Heart left ventricle (tissue), 13 donors: ENCODE results near the gene NPHP4.

Experiments used
- CTCF ChIP-seq, 12 donors: fragments of 200-600 bp; sonication (generic) in 4 of 12; IDR thresholded peaks; one replicate each; pipeline versions ENCODE4 v1.5.0 to v1.8.0; 2018 to 2022; ENCODE audit warnings: antibody characterized with exemption in 12 of 12, mild to moderate bottlenecking in 5 of 12
- POLR2A ChIP-seq, 2 donors: fragments of 450-650 bp; IDR thresholded peaks; one replicate each; pipeline ENCODE4 v1.6.1; 2017; ENCODE audit warnings: antibody characterized with exemption in 2 of 2, mild to moderate bottlenecking in 2 of 2, moderate library complexity in 2 of 2
- donor health status: ischemic (EF 13 %, LVEDD 7.1; RV severe dilation, severe dysfunction).
- donor health status: DM: no; HTN: yes; CAD: no.
- donor health status: DM: no; HTN: no; CAD: no.
- donor health status: ischemic (EF 25% LVEDD 6.9; RV normal size, moderate dysfunction).
- donor health status: ischemic (EF 25% LVEDD 5.7; RV mildly dilated, moderate dysfunction).
- donor health status: ischemic (EF 35%, LVEDD 5.7; RV mildly dilated, moderate dysfunction).
- donor health status: nonischemic (EF 11% LVEDD 7.7; RV severe dilation, severe dysfunction).
- donor health status: DM: yes; HTN: yes; CAD: no.
- donor health status: PGD.
- donor health status: ischemic (EF 29% LVEDD 5.4; RV normal size, mild dysfunction).
- donor health status: nonischemic (EF 23%, LVEDD 6.1; RV moderate dilation, normal function).

- TF ChIP-seq CTCF (IDR thresholded peaks at IDR 0.05) (no peak), POLR2A (IDR thresholded peaks at IDR 0.05) (no peak)
Observed at GRCh38 chr1:6023346-6023745, 31.1 kb upstream of the NPHP4 start.
